Measurements from ENCODE around the gene HPCAL1.

HPCAL1 gene

DNA sequence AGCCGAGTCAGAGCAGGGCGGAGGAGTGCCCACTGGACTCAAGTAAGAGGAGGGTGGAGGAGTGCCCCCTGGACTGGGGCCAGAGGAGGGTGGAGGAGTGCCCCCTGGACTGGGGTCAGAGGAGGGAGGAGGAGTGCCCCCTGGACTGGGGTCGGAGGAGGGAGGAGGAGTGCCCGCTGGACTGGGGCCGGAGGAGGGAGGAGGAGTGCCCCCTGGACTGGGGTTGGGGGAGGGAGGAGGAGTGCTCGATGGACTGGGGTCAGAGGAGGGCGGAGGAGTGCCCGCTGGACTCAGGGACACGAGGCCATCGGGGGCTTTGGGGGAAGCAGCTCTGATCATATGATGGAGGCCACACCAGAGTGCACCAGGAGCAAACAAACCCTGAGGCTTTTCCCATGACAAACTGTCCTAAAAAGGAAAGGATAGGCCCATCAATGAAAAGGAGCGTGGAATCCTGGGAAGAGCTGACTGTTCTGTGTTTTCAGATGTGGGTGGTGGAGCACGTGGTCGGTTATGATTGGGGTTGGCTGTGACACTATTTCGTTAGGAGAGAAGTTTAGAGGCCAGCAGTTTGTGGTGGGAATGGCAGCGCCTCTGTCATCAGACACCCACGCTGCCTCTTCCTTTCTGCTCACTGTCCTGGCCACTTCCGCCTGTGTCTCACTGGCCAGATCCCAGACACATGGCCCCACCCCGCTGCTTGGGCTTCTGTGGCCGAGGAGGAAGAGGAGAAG lies 24.5 kb upstream of the HPCAL1 start:
- no peak for TF ChIP-seq CTCF (IDR thresholded peaks at IDR 0.05; ENCODE audit: low read depth, low read length, missing control alignments)
- Histone ChIP-seq H3K36me3 (replicated peaks) (no peaks in the 10 kb centered on the region), H3K27me3 (replicated peaks) (no peaks in the 10 kb centered on the region), H3K27ac (peak overlapping the region; percentile 22), H3K4me3 (ENCODE audit: low read depth, low read length) (no peak overlapping the region)
- DNase-seq = peak; percentile 83
- in situ Hi-C loops (cut with HindIII; ENCODE audit: low pct_ligation_motif_present, low sequenced_read_pairs) = no loop called here

GRCh38 chr2:10278763-10279471 lies 23.8 kb upstream of the HPCAL1 start:
- Histone ChIP-seq H3K36me3 (replicated peaks) (no peaks in the 10 kb centered on the region), H3K4me3 (ENCODE audit: low read depth, low read length) (no peak overlapping the region), H3K27ac (peak overlapping the region; percentile 22), H3K27me3 (replicated peaks) (no peaks in the 10 kb centered on the region)
- in situ Hi-C loops (cut with HindIII; ENCODE audit: low pct_ligation_motif_present, low sequenced_read_pairs) = no loop called here
- DNase-seq = no peak
- no peak for TF ChIP-seq CTCF (IDR thresholded peaks at IDR 0.05; ENCODE audit: low read depth, low read length, missing control alignments)

- no peak for TF ChIP-seq CTCF (IDR thresholded peaks at IDR 0.05; ENCODE audit: low read depth, low read length, missing control alignments)
- DNase-seq = no peak
- H3K4me3 ChIP-seq (ENCODE audit: low read depth, low read length) = no peak overlapping the region
- in situ Hi-C loops (cut with HindIII; ENCODE audit: low pct_ligation_motif_present, low sequenced_read_pairs) = no loop called here
- H3K36me3 ChIP-seq (replicated peaks) = no peaks in the 10 kb centered on the region
- no peaks in the 10 kb centered on the region for H3K27me3 ChIP-seq (replicated peaks)
- H3K27ac ChIP-seq = no peak overlapping the region
Observed at GRCh38 chr2:10279472-10279870, 23.2 kb upstream of the HPCAL1 start.

GRCh38 chr2:10279946-10280463 lies 22.7 kb upstream of the HPCAL1 start:
- no peak for DNase-seq
- no peaks in the 10 kb centered on the region for H3K36me3 ChIP-seq (replicated peaks)
- no peak overlapping the region for H3K27ac ChIP-seq
- TF ChIP-seq CTCF (IDR thresholded peaks at IDR 0.05; ENCODE audit: low read depth, low read length, missing control alignments) = no peak
- H3K27me3 ChIP-seq (replicated peaks) = no peaks in the 10 kb centered on the region
- H3K4me3 ChIP-seq (ENCODE audit: low read depth, low read length) = no peak overlapping the region
- in situ Hi-C loops (cut with HindIII; ENCODE audit: low pct_ligation_motif_present, low sequenced_read_pairs) = no loop called here

DNA sequence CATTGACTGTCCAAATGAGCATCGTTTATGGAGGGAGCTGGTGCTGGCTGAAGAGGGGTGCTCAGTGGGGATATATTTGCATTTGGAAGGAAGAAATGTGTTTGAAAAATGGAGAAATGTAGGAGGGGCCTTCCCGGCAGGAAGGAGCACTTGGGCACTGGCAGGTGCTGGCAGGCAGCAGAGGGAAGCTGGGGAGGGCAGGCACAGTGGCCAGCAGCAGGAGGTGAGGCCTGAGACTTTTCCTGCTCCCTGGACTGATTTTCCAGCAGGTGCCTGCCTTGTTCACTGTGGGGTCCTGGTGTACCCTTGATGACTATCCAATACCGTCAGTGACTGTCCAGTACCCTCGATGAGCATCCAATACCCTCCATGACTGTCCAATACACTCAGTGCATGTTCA lies 20.8 kb upstream of the HPCAL1 start:
- DNase-seq = no peak
- in situ Hi-C loops (cut with HindIII; ENCODE audit: low pct_ligation_motif_present, low sequenced_read_pairs) = no loop called here
- H3K27me3 ChIP-seq (replicated peaks) = no peaks in the 10 kb centered on the region
- no peak overlapping the region for H3K27ac ChIP-seq
- no peak overlapping the region for H3K4me3 ChIP-seq (ENCODE audit: low read depth, low read length)
- TF ChIP-seq CTCF (IDR thresholded peaks at IDR 0.05; ENCODE audit: low read depth, low read length, missing control alignments) = no peak
- H3K36me3 ChIP-seq (replicated peaks) = no peaks in the 10 kb centered on the region

Measured in brain microvascular endothelial cell (primary cell).